Metanephros (tissue), 2 donors: ENCODE data around the gene OR2B2. TPM values are rescaled to one million over a fixed set of nuclear protein-coding genes. Genes with fewer than 3 reads are reported as not detected.

Source experiments
- small RNA-seq: library from RNA; depleted of rRNA; stranded (forward); fragments of <200 nt; gene quantifications from one replicate; pipeline ENCODE3, GENCODE V24; 2014; ENCODE audit warnings: low replicate concordance
- total RNA-seq: library from RNA; depleted of rRNA; stranded (reverse); fragments of >200 nt; gene quantifications from one replicate; pipeline ENCODE4 v1.2.3, GENCODE V29; 2014

Gene OR2B2
- total RNA-seq: not detected

DNA sequence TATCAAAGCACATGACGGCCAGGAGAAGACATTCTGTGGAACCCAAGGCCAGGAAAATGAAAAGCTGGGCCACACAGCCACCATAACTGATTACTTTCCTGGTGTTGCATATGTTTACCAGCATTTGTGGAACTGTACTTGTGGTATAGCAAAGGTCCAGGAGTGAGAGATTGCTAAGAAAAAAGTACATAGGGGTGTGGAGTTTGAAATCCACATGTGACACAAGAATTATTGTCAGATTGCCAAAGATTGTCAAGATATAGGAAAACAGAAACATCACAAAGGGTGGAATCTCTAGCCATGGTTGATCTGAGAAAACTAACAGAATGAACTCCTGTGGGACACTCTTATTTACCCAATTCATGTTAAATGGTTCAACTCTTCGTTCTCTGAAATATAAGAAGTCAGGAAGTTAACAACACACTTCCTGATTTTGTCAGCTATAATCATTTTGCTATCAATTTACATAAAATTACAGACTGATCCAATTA is at the start of gene OR2B2:
OR2B2 (minus strand) TSS at position 441 of the 491 bp plus-strand sequence; CDS start at position 364, 77 bp downstream.

DNA sequence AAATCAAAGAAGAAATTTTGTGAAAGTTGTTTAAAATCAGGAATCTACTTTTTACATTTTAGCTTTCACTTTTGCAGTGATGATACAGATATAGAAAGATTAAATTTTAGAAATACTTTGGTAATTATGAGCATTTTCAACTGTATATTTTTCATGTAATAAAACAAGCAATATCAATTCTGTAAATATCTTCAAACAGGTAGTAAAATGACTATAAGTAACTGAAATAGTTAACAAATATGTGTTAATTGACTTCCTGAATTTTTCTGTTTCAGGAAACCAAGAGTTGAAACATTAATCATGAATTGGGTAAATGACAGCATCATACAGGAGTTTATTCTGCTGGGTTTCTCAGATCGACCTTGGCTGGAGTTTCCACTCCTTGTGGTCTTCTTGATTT is 44.7 kb upstream of the OR2B2 start, which contains the start of gene OR2B6:
OR2B6 (plus strand) TSS at position 301 of the 400 bp plus-strand sequence; CDS start at position 301, 0 bp downstream.

Small RNA genes within 50 kb of the gene (small RNA-seq; reads per million reads assigned to genes)
- not detected for gene RNU7-26P

Other genes with a start within 250 kb of the OR2B2 start
- 0.23 TPM for gene OR2B6, start 44.8 kb upstream of the OR2B2 start, total RNA-seq
- 3.0 TPM for gene ZNF165, start 168.2 kb upstream of the OR2B2 start, total RNA-seq
- 4.4 TPM for gene ZSCAN16, start 212.2 kb upstream of the OR2B2 start, total RNA-seq
- 31.7 TPM for gene ZKSCAN8, start 229.5 kb upstream of the OR2B2 start, total RNA-seq